ENCODE measurements around the gene MYO5B. TPM values are rescaled to one million over a fixed set of nuclear protein-coding genes. Genes with fewer than 3 reads are reported as not detected.
A peak's percentile ranks its signal among the peaks of the same experiment; 100 is the strongest.

MYO5B gene
- total RNA-seq, 1 experiment from 2014 or later: 56.7 TPM

DNA sequence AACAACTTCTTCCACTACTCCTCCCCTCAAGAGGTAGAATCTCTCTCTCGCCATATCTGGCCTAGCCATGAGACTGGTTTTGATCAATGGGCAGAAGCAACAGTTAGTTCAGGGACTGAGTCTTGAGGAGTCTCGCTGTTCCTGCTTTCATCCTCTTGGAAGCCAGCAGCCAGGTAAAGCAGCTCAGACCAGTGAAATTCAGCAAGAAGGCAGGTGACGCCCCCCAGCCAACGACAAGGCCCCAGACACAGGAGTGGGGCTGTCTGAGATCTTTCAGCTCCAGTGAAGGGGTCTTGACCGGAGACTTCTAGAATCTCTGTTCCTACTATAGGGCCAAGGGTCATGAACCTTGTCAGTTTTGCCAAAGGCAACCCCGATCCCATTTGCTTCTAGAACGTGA, 341.9 kb downstream of the MYO5B start:
- Mint-ChIP-seq H3K4me3 (ENCODE audit: low read depth, unreplicated experiment) (no peak overlapping the region), H3K4me1 (ENCODE audit: low read depth, unreplicated experiment) (peaks cover 45% of the 10 kb centered on the region), H3K27ac (ENCODE audit: unreplicated experiment) (no peak overlapping the region), H3K9me3 (ENCODE audit: low read depth, unreplicated experiment) (no peaks in the 10 kb centered on the region), H3K27me3 (ENCODE audit: unreplicated experiment) (no peaks in the 10 kb centered on the region), H3K36me3 (ENCODE audit: insufficient read depth, unreplicated experiment) (peaks cover 21% of the 10 kb centered on the region)
- CTCF ChIA-PET: no interaction called here
- BruUV-seq (replicated peaks): no TSS peak
- TF ChIP-seq, protein P1, sequence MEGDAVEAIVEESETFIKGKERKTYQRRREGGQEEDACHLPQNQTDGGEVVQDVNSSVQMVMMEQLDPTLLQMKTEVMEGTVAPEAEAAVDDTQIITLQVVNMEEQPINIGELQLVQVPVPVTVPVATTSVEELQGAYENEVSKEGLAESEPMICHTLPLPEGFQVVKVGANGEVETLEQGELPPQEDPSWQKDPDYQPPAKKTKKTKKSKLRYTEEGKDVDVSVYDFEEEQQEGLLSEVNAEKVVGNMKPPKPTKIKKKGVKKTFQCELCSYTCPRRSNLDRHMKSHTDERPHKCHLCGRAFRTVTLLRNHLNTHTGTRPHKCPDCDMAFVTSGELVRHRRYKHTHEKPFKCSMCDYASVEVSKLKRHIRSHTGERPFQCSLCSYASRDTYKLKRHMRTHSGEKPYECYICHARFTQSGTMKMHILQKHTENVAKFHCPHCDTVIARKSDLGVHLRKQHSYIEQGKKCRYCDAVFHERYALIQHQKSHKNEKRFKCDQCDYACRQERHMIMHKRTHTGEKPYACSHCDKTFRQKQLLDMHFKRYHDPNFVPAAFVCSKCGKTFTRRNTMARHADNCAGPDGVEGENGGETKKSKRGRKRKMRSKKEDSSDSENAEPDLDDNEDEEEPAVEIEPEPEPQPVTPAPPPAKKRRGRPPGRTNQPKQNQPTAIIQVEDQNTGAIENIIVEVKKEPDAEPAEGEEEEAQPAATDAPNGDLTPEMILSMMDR (IDR thresholded peaks at IDR 0.05; ENCODE audit: unreplicated experiment): no peak
- no peak for DNase-seq
- intact Hi-C loops (cut with micrococcal nuclease; ENCODE audit: unreplicated experiment): no loop called here

DNA sequence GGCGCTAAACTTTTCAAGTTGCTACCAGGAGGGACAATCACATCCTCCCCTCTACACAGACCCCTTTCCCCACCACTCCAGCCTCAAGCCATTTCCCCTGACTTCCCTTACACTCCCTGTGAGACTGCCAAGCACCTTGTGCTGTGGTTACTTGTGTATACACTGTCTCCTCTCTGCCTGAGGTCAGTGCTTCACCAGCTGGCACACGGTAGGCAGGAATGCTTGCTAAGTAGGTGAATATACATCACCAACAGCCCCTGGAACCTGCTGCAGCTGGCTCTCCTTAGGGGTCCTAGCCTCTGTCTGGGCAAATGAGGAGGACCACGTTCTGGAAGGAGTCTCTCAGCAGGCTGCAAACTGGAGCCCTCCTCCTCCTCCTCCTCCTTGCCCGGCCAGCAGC, 343.3 kb downstream of the MYO5B start:
- BruUV-seq (replicated peaks): no TSS peak
- no peak for DNase-seq
- no peak overlapping the region for H3K4me3 Mint-ChIP-seq (ENCODE audit: low read depth, unreplicated experiment)
- intact Hi-C loops (cut with micrococcal nuclease; ENCODE audit: unreplicated experiment): no loop called here
- no peaks in the 10 kb centered on the region for H3K27me3 Mint-ChIP-seq (ENCODE audit: unreplicated experiment)
- H3K27ac Mint-ChIP-seq (ENCODE audit: unreplicated experiment): no peak overlapping the region
- TF ChIP-seq, protein P1 (IDR thresholded peaks at IDR 0.05; ENCODE audit: unreplicated experiment): no peak
- CTCF ChIA-PET: interaction anchor here (0.6 kb wide), 2 partner anchors 38 to 860 kb away, joined by 3 to 4 read pairs; no protein-coding TSS in a partner anchor
- peaks cover 27% of the 10 kb centered on the region for H3K36me3 Mint-ChIP-seq (ENCODE audit: insufficient read depth, unreplicated experiment)
- no peaks in the 10 kb centered on the region for H3K9me3 Mint-ChIP-seq (ENCODE audit: low read depth, unreplicated experiment)
- H3K4me1 Mint-ChIP-seq (ENCODE audit: low read depth, unreplicated experiment): peaks cover 44% of the 10 kb centered on the region

DNA sequence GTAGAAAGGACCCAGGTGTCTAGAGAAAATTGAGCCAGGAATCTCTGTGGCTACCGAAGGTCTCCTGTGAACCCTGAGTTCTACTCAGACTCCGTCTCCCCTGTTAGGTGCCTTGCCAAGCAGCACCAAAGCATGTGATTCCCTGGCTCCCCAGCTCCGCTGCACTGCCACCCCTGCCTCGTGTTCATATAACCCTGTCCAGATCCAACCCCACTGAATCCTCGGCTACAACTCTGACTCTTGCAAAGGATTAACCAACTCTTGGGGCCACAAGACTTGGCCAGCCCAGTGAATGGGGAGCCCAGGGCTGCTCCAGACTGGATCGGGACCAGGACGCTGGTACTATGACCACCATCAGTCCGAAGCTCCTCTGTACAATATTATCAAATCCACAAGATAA, 344.3 kb downstream of the MYO5B start:
- intact Hi-C loops (cut with micrococcal nuclease; ENCODE audit: unreplicated experiment): no loop called here
- TF ChIP-seq, protein P1 (IDR thresholded peaks at IDR 0.05; ENCODE audit: unreplicated experiment): no peak
- CTCF ChIA-PET: interaction anchor here (1.5 to 2.2 kb wide), 3 partner anchors 8 to 30 kb away, joined by 4 to 16 read pairs (median 9); no protein-coding TSS in a partner anchor
- DNase-seq: no peak
- no TSS peak for BruUV-seq (replicated peaks)
- Mint-ChIP-seq H3K27me3 (ENCODE audit: unreplicated experiment) (no peaks in the 10 kb centered on the region), H3K4me1 (ENCODE audit: low read depth, unreplicated experiment) (peaks cover 44% of the 10 kb centered on the region), H3K36me3 (ENCODE audit: insufficient read depth, unreplicated experiment) (peaks cover 29% of the 10 kb centered on the region), H3K9me3 (ENCODE audit: low read depth, unreplicated experiment) (no peaks in the 10 kb centered on the region), H3K27ac (ENCODE audit: unreplicated experiment) (peak overlapping the region; percentile 97), H3K4me3 (ENCODE audit: low read depth, unreplicated experiment) (no peak overlapping the region)

DNA sequence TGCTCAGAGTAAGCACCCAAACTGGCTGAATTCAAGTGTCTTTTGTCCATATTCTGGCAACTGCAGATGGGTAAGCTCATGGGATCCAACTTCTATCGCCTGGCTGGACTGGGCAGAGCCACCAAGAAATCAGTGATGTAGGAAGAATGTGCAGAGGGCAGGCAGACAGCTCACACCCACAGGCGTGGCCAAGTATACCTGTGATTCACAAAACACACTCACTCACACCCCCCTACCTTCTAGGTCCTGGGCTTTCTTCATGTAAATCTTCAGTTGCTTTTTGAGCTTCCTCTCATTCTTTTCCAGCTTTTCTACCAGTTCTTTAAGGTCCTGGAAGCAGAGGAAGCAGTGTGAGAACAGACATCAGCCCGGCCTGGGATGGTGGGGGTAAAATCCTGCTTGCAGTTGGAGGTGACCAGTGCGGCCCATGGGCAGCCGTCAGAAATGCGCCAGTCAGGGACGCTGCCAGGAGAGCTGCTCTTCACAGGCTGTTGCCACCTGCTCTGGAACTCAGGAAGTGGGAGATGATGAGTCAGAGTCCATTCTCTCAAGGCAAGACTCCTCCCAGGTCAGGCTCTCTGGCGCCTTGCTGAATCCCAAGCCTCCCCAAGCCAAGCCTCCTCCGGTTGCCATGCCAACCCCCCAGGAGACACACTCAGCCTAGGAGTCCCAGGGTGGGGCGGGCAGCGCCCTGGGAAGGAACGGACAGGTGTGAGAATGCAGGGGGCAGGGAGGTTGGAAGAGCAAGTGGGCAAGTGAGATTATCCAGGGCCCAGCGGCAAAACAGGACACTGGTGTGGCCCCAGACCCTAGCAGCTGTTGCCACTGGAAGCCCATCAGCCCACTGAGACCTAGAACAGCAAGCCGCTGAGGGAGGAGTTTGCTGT, 345.4 kb downstream of the MYO5B start:
- TF ChIP-seq, protein P1 (IDR thresholded peaks at IDR 0.05; ENCODE audit: unreplicated experiment): no peak
- peak overlapping the region; percentile 66 for H3K4me3 Mint-ChIP-seq (ENCODE audit: low read depth, unreplicated experiment)
- peak overlapping the region; percentile 97 for H3K27ac Mint-ChIP-seq (ENCODE audit: unreplicated experiment)
- H3K27me3 Mint-ChIP-seq (ENCODE audit: unreplicated experiment): no peaks in the 10 kb centered on the region
- H3K36me3 Mint-ChIP-seq (ENCODE audit: insufficient read depth, unreplicated experiment): peaks cover 31% of the 10 kb centered on the region
- CTCF ChIA-PET: interaction anchor here (0.6 to 2.2 kb wide), 6 partner anchors 9 to 339 kb away, joined by 3 to 16 read pairs (median 6); no protein-coding TSS in a partner anchor
- BruUV-seq (replicated peaks): TSS peak; percentile 91
- peak; percentile 96 for DNase-seq
- H3K9me3 Mint-ChIP-seq (ENCODE audit: low read depth, unreplicated experiment): no peaks in the 10 kb centered on the region
- intact Hi-C loops (cut with micrococcal nuclease; ENCODE audit: unreplicated experiment): loop anchor here (2.0 kb wide), 1 partner anchor 15 kb away; no protein-coding TSS in a partner anchor
- H3K4me1 Mint-ChIP-seq (ENCODE audit: low read depth, unreplicated experiment): peaks cover 40% of the 10 kb centered on the region
